Measurements from ENCODE around the gene PRKD1.
"Not testable (repeated sequence)": the region's sequence is repeated elsewhere in the genome, so short reads cannot be mapped to it uniquely, and the experiment has no call there.

Gene PRKD1

GRCh38 chr14:29798811-29799210, 128.8 kb downstream of the PRKD1 start:
- ATAC-seq (no peak), DNase-seq (no peak)

DNA sequence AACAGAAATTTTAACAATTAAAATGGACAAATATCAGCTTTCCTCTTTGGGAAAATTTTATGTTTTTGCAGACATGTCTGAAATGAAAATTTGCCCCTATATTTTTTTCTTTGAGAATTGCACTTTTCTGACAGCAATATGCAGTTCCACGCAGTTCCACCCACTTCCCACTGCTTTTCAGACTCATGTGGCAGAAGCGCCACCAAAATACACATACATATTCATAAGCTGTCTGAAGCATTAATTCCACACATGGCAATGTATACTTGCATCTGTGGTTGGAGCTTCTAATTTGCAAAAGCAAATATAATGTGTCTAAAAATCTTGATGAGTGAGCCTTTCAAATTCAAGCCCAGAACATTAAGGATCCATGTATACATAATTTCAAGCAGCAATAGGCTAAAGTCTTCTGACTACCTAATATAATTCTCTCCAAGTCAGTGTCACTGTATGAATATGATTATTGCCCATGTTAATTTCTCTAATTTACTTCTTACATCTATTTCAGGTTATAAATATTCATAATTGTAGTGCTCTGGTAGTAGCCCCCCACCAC, 129.5 kb downstream of the PRKD1 start:
- ATAC-seq (no peak), DNase-seq (no peak)

- DNase-seq, result no peak
- no peak for ATAC-seq
Measured at GRCh38 chr14:29796853-29797252, 130.8 kb downstream of the PRKD1 start.

GRCh38 chr14:29789475-29789874, 138.2 kb downstream of the PRKD1 start:
- DNase-seq (no peak), ATAC-seq (no peak)

- DNase-seq, result no peak
- ATAC-seq, result no peak
Measured at GRCh38 chr14:29788093-29788492, 139.6 kb downstream of the PRKD1 start.

DNA sequence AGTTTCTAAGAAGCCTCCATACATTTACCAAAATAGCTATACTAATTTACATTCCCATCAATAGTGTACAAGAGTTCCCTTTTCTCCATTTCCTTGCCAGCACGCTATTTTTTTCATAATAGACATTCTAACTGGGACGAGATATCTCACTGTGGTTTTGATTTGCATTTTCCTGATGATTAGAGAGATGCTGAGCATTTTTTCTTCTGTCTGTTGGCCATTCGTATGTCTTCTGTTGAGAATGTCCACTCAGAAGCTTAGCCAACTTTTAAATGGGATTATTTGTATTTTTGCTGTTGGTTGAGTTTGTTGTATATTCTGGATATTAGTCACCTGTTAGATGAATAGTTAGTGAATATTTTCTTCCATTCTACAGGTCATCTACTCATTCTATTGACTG, 144.1 kb downstream of the PRKD1 start:
- ATAC-seq (no peak), DNase-seq (no peak)

DNA sequence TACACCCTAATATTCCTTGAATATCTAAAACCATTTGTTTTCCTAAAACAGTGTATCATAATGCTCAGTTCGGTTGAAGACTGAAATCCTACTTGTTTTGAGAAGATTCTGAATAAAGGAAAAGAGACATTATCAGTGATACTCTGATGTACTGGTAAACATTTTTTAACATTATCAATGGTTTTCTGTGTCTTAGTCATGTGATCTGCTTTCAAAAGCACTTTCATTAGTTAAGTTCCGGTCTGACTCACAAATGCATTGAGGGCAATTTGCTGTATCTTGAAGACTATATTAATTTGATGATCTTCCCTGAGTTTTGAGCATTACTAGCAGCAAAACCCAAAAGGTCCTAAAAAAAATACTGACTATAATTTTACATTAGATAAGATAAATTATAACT, 145.6 kb downstream of the PRKD1 start:
- DNase-seq (no peak), ATAC-seq (no peak)

- not testable (repeated sequence) for ATAC-seq, DNase-seq
Measured at GRCh38 chr14:29777142-29777541, 150.5 kb downstream of the PRKD1 start.

- no peak for DNase-seq
- no peak for ATAC-seq
Measured at GRCh38 chr14:29773990-29774389, 153.7 kb downstream of the PRKD1 start.

DNA sequence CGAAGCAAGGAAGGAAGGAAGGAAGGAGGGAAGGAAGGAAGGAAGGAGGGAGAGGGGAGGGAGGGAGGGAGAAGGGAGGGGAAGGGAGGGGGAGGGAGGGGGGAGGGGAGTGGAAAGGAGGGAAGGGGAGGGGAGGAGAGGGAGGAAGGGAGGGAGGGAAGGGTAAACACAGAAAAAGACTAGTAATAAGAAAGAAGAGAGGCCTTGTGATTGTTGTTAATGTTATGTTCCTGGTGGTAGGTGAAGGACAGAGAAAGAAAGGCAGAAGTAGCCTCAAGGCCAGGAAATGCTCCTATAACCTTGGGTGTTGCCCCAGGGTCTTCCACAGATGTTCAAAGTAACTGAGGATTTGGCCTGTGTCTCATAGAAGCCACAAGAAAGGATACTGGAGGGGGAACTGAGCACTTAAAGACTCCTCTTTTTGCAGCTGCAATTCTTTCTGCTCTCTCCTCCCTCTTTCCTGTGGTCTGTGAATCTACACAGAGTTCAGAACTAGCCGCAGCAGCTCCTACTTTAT, 164.2 kb downstream of the PRKD1 start:
- ATAC-seq (no peak), DNase-seq (no peak)

DNA sequence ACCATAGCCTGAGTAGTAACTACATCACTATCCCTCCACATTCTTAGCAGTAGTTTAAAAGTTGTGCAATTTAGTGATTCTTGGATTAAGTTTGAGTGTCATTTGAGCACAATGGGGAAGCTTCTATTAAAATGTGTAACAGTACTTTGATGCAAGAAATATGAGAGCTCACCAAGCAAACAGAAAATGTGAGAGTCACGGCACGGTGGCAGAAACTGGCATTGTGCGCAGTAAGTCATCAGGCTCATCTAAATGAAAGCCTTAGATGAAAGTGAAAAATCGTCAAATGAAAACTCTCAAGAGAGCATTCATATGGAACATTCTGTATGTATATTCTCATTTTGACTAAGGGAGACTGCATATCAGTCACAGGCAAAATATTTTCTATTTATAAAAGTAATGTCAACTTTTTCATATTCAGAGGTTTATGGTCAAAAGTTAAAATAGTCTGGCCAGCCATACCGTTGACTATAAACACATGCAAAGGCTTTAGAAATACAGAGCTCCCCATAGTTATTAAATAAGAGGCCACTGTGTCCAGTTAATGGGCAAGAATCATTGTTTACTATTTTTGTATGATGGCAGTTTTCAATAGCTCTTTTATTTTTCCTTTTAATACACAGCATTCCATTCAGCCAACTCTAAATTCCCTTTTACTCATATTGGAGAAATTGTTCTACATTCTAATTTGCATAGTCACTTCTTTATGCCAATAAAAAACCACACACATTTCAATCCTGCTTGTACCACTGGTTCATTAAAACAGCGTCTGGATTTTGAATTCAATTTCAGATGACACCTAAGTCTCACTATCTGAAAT, 167.9 kb downstream of the PRKD1 start:
- ATAC-seq, result no peak
- no peak for DNase-seq

DNA sequence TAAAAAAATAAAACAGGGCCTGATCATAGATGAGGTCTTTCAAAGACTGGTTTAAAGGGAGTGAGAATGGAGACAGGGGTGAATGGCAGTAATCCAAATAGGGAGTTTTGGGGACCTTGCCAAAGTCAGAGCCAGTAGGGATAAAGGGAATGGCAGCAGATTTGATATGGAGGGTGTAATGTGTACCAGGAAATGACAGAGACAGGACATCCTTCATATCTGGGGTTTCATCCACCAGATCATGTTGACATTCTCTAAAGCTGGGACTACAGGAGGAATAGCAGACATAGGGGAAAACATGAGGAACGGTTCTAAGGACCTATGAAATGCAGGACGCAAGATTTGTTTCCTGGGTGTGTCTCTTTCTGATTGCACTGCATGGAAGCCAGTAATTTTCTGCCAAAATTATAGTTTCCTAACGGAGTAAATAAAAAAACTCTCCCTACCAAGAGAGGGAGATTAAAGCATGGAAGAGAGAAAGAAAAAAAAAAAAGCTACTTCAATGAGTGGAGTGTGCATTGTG, 169.9 kb downstream of the PRKD1 start:
- DNase-seq, result no peak
- ATAC-seq, result no peak

DNA sequence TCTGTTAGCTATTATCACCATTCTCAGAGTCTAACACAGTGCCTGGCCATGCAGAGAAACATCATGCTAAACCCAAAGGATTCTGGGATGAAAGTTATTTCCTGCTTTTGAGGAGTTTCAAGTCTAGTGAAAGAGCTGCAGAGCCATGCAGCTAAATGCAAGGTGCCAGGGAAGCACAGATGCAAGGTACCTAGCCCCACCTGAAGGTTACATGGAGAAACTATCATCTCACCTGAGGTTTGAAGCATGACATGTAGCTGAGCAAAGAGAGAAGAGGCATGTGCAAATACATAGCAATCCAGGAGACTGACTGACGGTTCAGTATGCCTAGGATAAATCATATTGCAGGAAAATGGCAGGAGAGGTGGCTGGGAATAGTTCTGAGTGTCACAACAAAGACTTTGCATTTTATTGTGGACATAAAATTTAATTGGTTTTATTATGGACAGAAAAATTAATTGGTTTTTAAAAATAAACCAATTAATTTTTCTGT, 170.4 kb downstream of the PRKD1 start:
- DNase-seq (no peak), ATAC-seq (no peak)

DNA sequence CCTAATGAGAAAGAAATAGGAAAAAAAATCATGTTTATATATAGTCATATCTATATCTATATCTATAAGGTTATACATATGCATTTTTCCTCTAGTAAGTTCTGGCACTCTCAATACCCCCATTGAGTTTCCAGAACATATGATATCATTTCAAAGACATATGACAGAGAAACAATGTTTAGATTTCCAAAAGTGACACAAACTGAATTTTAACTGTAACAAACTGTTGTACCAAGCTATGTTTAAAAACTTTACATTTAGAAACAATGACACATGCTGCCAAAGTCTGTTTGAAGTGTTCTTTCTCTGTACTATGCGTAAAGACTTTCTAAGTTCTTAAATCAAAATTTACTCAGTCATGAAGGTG, 171.6 kb downstream of the PRKD1 start:
- DNase-seq, result no peak
- ATAC-seq, result no peak

GRCh38 chr14:29755311-29756018, 172.2 kb downstream of the PRKD1 start:
- no peak for DNase-seq
- no peak for ATAC-seq

DNA sequence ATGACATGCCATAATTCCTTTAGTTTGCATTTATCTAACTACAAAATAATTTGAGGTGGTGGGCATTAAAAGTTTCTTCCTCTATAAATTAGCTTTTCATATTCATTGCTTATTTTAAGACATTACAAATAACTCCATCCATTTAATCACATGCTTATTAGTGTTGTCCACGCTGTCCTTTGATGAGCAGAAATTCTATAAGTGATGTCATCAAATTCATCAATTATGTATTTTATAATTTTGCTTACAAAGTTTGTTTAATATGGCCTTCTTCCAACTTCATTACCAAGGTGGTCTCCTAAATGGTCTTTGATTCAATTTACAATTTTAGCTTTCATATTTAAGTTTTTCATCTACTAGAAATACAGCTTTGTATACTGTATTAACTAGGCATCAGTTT, 173.5 kb downstream of the PRKD1 start:
- ATAC-seq (no peak), DNase-seq (no peak)

- ATAC-seq, result no peak
- DNase-seq, result no peak
Measured at GRCh38 chr14:29752221-29752923, 175.3 kb downstream of the PRKD1 start.

- ATAC-seq, result no peak
- no peak for DNase-seq
Measured at GRCh38 chr14:29749829-29750228, 177.8 kb downstream of the PRKD1 start.

DNA sequence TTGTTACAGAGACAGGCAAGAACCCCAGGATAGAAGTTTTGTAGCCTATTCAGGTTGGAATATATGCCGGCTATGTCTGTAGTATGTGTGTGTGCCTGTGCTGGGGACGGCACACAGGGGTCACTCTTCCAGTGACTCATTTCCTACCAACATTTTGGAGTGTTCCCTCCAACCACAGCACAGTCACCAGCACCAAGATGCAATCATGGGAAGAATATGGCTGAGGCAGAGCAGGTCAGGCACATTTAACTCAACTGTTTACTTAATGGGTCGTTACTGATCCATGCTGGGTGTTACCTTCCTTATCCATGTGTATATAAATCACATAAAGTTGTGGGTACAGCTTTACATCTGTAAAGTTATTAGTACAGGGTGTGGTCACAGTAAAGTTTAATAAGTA, 178.3 kb downstream of the PRKD1 start:
- no peak for ATAC-seq
- no peak for DNase-seq

- DNase-seq (no peak), ATAC-seq (no peak)
Measured at GRCh38 chr14:29745863-29746262, 181.8 kb downstream of the PRKD1 start.

- no peak for DNase-seq
- ATAC-seq, result no peak
Measured at GRCh38 chr14:29743531-29743930, 184.1 kb downstream of the PRKD1 start.

DNA sequence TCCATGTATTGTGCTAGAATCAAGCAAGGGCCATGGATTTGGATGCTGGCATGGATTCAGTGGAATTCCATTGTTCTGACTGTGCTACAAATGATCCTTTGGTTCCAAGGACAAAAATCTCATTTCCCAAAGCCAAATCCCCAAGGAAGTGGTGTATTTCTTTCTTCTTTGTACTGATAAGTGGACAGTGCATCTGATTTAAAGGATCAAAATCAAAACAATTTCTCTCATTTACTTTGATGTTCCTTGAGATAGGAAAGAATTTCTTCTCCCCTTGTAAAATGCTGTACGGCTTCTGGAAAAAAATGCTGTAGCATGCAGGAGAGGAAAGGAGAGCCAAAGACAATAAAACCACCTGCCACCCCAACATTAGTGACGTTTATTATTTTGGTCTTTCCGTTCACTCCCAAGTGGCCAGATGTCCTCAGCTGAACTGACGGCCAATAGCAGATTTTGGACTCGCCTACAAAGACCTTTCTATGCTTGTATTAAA, 185.7 kb downstream of the PRKD1 start:
- ATAC-seq, result no peak
- DNase-seq, result no peak

Data from stimulated activated naive CD8-positive, alpha-beta T cell treated with anti-CD3 and anti-CD28 coated beads, Interleukin-15, Interleukin-2, amounts not matched to agents 100 U/mL and 50 U/mL, for 24 hours (primary cell).